Chondrocyte (in vitro differentiated cells): Measurements from ENCODE around the gene VPREB3. TPM values are rescaled to one million over a fixed set of nuclear protein-coding genes. Genes with fewer than 3 reads are reported as not detected.
"Not testable (repeated sequence)": the region's sequence is repeated elsewhere in the genome, so short reads cannot be mapped to it uniquely, and the experiment has no call there.

Experiments used
- DNase-seq: peaks from one replicate; pipeline ENCODE4 v3.0.0; 2021; ENCODE audit warnings: mixed read lengths, low spot score
- H3K27ac Mint-ChIP-seq: one replicate; pipeline ENCODE4 v1.8.0; 2021; ENCODE audit warnings: mild to moderate bottlenecking, moderate library complexity, mixed read lengths; ENCODE audit not compliant: unreplicated experiment
- H3K27me3 Mint-ChIP-seq: 2 replicates; pipeline ENCODE4 v1.8.0; 2021; ENCODE audit warnings: low read depth, mixed read lengths
- H3K36me3 Mint-ChIP-seq: 2 replicates; pipeline ENCODE4 v1.8.0; 2021; ENCODE audit warnings: low read depth, mixed read lengths
- H3K4me1 Mint-ChIP-seq: 2 replicates; pipeline ENCODE4 v1.8.0; 2021; ENCODE audit warnings: low read depth, mild to moderate bottlenecking, mixed read lengths
- H3K4me3 Mint-ChIP-seq: one replicate; pipeline ENCODE4 v1.8.0; 2021; ENCODE audit warnings: mild to moderate bottlenecking, moderate library complexity, mixed read lengths; ENCODE audit not compliant: unreplicated experiment
- H3K9me3 Mint-ChIP-seq: 2 replicates; pipeline ENCODE4 v1.8.0; 2021; ENCODE audit warnings: low read depth, mixed read lengths
- CTCF ChIP-seq: fragments of 200-600 bp; sonication (generic); IDR thresholded peaks from 2 replicates; pipeline ENCODE4 v1.5.0; 2021; ENCODE audit warnings: antibody characterized with exemption, mild to moderate bottlenecking, moderate library complexity
- total RNA-seq: library from RNA; stranded (reverse); gene quantifications from 3 replicates; pipeline ENCODE4 v1.2.1, GENCODE V29; 2021

Gene VPREB3
- total RNA-seq, 1 donor from 2014 or later, result not detected

DNA sequence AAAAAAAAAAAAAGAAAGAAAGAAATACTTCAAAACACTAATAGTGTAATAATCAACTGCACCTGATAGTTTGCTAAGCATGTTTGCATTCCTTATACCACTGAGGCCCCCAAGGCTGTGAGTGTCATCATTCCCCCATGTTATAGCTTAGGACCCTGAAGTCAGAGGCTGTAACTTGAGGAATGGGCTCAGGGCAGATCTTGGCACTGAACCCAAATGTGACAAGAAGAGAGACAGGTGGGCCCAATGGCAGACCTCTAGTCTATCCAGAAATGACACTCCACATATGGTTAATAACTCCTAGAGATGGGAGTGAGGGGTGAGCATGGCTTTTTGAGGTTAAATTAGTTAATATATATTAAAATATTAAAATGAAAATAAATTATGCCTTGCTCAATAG is 16.5 kb downstream of the VPREB3 start:
- TF ChIP-seq CTCF, result no peak
- H3K27me3 Mint-ChIP-seq, result no peaks in the 10 kb centered on the region
- peaks cover 8% of the 10 kb centered on the region for H3K36me3 Mint-ChIP-seq
- no peaks in the 10 kb centered on the region for H3K4me1 Mint-ChIP-seq
- H3K9me3 Mint-ChIP-seq, result no peaks in the 10 kb centered on the region
- H3K4me3 Mint-ChIP-seq, result no peak overlapping the region
- no peak overlapping the region for H3K27ac Mint-ChIP-seq
- DNase-seq, result no peak

DNA sequence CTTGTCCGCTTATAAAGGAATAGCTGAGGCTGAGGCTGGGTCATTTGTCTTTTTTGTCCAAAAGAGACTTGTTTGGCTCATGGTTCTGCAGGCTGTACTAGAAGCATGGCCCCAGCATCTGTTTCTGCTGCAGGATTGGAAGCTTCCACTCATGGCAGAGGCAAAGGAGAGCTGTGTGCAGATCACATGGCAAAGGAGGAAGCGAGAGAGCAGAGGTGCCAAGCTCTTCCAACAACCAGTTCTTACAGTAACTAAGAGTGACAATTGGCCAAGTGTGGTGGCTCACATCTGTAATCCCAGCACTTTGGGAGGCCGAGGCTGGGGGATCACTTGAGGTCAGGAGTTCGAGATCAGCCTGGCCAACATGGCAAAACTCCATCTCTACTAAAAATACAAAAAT is 26.1 kb downstream of the VPREB3 start:
- H3K4me3 Mint-ChIP-seq, DNase-seq, H3K36me3 Mint-ChIP-seq, H3K4me1 Mint-ChIP-seq, H3K27ac Mint-ChIP-seq, H3K27me3 Mint-ChIP-seq, H3K9me3 Mint-ChIP-seq: not testable (repeated sequence)

- no peaks in the 10 kb centered on the region for H3K27me3 Mint-ChIP-seq
- H3K4me1 Mint-ChIP-seq, result no peaks in the 10 kb centered on the region
- H3K9me3 Mint-ChIP-seq, result no peaks in the 10 kb centered on the region
- TF ChIP-seq CTCF, result no peak
- no peak overlapping the region for H3K27ac Mint-ChIP-seq
- no peak for DNase-seq
- H3K36me3 Mint-ChIP-seq, result no peaks in the 10 kb centered on the region
- H3K4me3 Mint-ChIP-seq, result no peak overlapping the region
Measured at GRCh38 chr22:23722724-23723123, 31.5 kb downstream of the VPREB3 start.

- Mint-ChIP-seq H3K36me3 (no peaks in the 10 kb centered on the region), H3K4me1 (peaks cover 2% of the 10 kb centered on the region), H3K27me3 (no peaks in the 10 kb centered on the region), H3K4me3 (no peak overlapping the region), H3K9me3 (no peaks in the 10 kb centered on the region), H3K27ac (no peak overlapping the region)
- DNase-seq, result no peak
- TF ChIP-seq CTCF, result no peak
Measured at GRCh38 chr22:23722160-23722559, 32.1 kb downstream of the VPREB3 start.

- Mint-ChIP-seq H3K27me3 (no peaks in the 10 kb centered on the region), H3K4me3 (no peak overlapping the region), H3K27ac (no peak overlapping the region), H3K4me1 (peaks cover 2% of the 10 kb centered on the region), H3K36me3 (no peaks in the 10 kb centered on the region), H3K9me3 (no peaks in the 10 kb centered on the region)
- no peak for DNase-seq
- no peak for TF ChIP-seq CTCF
Measured at GRCh38 chr22:23720855-23721254, 33.4 kb downstream of the VPREB3 start.

DNA sequence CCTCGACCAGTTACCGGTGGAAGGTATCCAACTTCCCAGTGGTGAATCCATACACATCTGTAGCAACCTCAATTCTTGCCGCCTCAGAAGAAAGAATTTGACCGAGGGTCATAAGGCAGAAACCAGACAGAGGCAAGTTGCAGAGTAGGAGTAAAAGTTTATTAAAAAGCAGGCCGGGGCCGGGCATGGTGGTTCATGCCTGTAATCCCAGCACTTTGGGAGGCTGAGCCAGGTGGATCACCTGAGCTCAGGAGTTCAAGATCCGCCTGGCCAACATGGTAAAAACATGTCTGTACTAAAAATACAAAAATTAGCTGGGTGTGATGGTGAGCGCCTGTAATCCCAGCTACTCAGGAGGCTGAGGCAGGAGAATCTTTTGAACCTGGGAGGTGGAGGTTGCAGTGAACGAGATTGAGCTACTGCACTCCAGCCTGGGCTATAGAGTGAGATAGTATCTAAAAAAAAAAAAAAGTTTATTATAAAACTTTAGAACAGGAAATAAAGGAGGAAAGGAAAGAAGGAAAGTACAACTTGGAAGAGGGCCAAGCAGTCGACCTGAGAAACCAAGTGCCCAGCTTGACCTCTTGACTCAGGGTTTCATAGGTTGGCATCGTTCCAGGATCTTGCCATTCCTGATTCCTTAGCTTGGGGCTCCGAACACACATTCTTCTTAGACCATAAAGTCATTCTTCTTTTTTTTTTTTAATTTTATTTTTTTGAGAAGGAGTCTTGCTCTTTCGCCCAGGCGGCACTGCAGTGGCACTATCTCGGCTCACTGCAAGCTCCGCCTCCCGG is 35.7 kb downstream of the VPREB3 start:
- H3K27me3 Mint-ChIP-seq, result no peaks in the 10 kb centered on the region
- no peak for DNase-seq
- no peaks in the 10 kb centered on the region for H3K9me3 Mint-ChIP-seq
- H3K4me1 Mint-ChIP-seq, result peaks cover 7% of the 10 kb centered on the region
- H3K4me3 Mint-ChIP-seq, result no peak overlapping the region
- peaks cover 5% of the 10 kb centered on the region for H3K36me3 Mint-ChIP-seq
- TF ChIP-seq CTCF, result no peak
- H3K27ac Mint-ChIP-seq, result no peak overlapping the region
